IMR-90 (cell line): ENCODE measurements around the gene CPNE4. TPM values are rescaled to one million over a fixed set of nuclear protein-coding genes. Genes with fewer than 3 reads are reported as not detected.

Experiments
- ATAC-seq: fragments of 200-7000 bp; cut with Tn5 transposase; 2 replicates; pipeline ENCODE4 v1.9.1; 2020; ENCODE audit warnings: low read depth, mild to moderate bottlenecking, moderate library complexity
- BruUV-seq: library from RNA; stranded (reverse); fragments of 400-500 nt; replicated peaks from 2 replicates; lab custom pipeline; 2021; lab: Mats Ljungman, UMichigan
- CTCF ChIA-PET: fragments of 300-600 bp; formaldehyde crosslinking; extraction: SDS; loops from one replicate; lab custom pipeline; 2021; ENCODE audit warnings: antibody characterized with exemption; lab: Yijun Ruan, JAX
- POLR2A ChIA-PET: fragments of 300-600 bp; sonication (Branson Sonifier 250); formaldehyde crosslinking; loops from one replicate; lab custom pipeline; 2022; ENCODE audit warnings: antibody characterized with exemption; ENCODE audit not compliant: unreplicated experiment; lab: Charles Lee
- DNase-seq: peaks from one replicate; pipeline ENCODE4 v3.0.0; 2013
- H2AFZ ChIP-seq: replicated peaks from 2 replicates; pipeline ENCODE3; 2013; ENCODE audit warnings: low read length, mild to moderate bottlenecking; ENCODE audit not compliant: poor library complexity
- H2AK5ac ChIP-seq: 2 replicates; pipeline ENCODE4 v1.6.1; 2013; ENCODE audit warnings: low read depth, low read length, inconsistent platforms
- H2AK9ac ChIP-seq: replicated peaks from 2 replicates; pipeline ENCODE3; 2013; ENCODE audit warnings: mild to moderate bottlenecking, low read depth, low read length, moderate library complexity; ENCODE audit not compliant: poor library complexity
- H2BK120ac ChIP-seq: 2 replicates; pipeline ENCODE4 v1.6.1; 2013; ENCODE audit warnings: low read depth, low read length, inconsistent platforms
- H2BK15ac ChIP-seq: 3 replicates; pipeline ENCODE4 v1.6.1; 2013; ENCODE audit warnings: low read depth, low read length, inconsistent platforms
- H2BK20ac ChIP-seq: 2 replicates; pipeline ENCODE4 v1.6.1; 2013; ENCODE audit warnings: low read depth, mild to moderate bottlenecking, inconsistent platforms, low read length, moderate library complexity
- H2BK5ac ChIP-seq: 2 replicates; pipeline ENCODE4 v1.6.1; 2013; ENCODE audit warnings: mild to moderate bottlenecking, low read depth, low read length, inconsistent platforms; ENCODE audit not compliant: poor library complexity, severe bottlenecking
- H3K14ac ChIP-seq: replicated peaks from 2 replicates; pipeline ENCODE4 v1.6.1; 2013; ENCODE audit warnings: low read depth, low read length, inconsistent platforms
- H3K18ac ChIP-seq: 2 replicates; pipeline ENCODE4 v1.6.1; 2013; ENCODE audit warnings: low read depth, low read length, control low read depth
- H3K23ac ChIP-seq: 2 replicates; pipeline ENCODE4 v1.6.1; 2013; ENCODE audit warnings: low read depth, low read length, inconsistent platforms
- H3K27ac ChIP-seq: 2 replicates; pipeline ENCODE4 v1.5.1; 2013; ENCODE audit warnings: mild to moderate bottlenecking, control low read depth, low read length; ENCODE audit not compliant: insufficient read depth
- H3K27me3 ChIP-seq: 2 replicates; pipeline ENCODE4 v1.6.1; 2013; ENCODE audit warnings: low read length; ENCODE audit not compliant: control insufficient read depth, insufficient read depth
- H3K36me3 ChIP-seq: 2 replicates; pipeline ENCODE4 v1.6.1; 2013; ENCODE audit warnings: low read length, mixed read lengths; ENCODE audit not compliant: control insufficient read depth, insufficient read depth
- H3K4ac ChIP-seq: 2 replicates; pipeline ENCODE4 v1.6.1; 2013; ENCODE audit warnings: low read depth, low read length, inconsistent platforms
- H3K4me1 ChIP-seq: 2 replicates; pipeline ENCODE4 v1.6.1; 2013; ENCODE audit warnings: low read length, mixed read lengths; ENCODE audit not compliant: control insufficient read depth, insufficient read depth
- H3K4me2 ChIP-seq: 2 replicates; pipeline ENCODE4 v1.6.1; 2013; ENCODE audit warnings: low read depth, mild to moderate bottlenecking, control low read depth, low read length, moderate library complexity
- H3K4me3 ChIP-seq: 2 replicates; pipeline ENCODE4 v1.5.1; 2013; ENCODE audit warnings: low read depth, mild to moderate bottlenecking, control low read depth, low read length, moderate library complexity; ENCODE audit not compliant: insufficient read depth
- H3K56ac ChIP-seq: 2 replicates; pipeline ENCODE4 v1.6.1; 2013; ENCODE audit warnings: low read length, inconsistent platforms; ENCODE audit not compliant: insufficient read depth; ENCODE audit errors: extremely low read depth
- H3K79me1 ChIP-seq, 2 experiments: 2 replicates each; pipeline ENCODE4 v1.6.1; 2013; ENCODE audit warnings: low read length in 2 of 2, inconsistent platforms in 1 of 2, low read depth in 1 of 2
- H3K9ac ChIP-seq: 2 replicates; pipeline ENCODE4 v1.6.1; 2013; ENCODE audit warnings: low read depth, low read length, control low read depth
- H3K9me1 ChIP-seq: 2 replicates; pipeline ENCODE4 v1.6.1; 2013; ENCODE audit warnings: low read length, inconsistent platforms; ENCODE audit not compliant: insufficient read depth
- H3K9me3 ChIP-seq: 2 replicates; pipeline ENCODE4 v1.6.1; 2013; ENCODE audit warnings: low read length; ENCODE audit not compliant: control insufficient read depth, insufficient read depth
- H4K20me1 ChIP-seq: 2 replicates; pipeline ENCODE4 v1.6.1; 2013; ENCODE audit warnings: low read length, inconsistent platforms; ENCODE audit not compliant: insufficient read depth
- H4K5ac ChIP-seq: 2 replicates; pipeline ENCODE4 v1.6.1; 2013; ENCODE audit warnings: mild to moderate bottlenecking, low read depth, low read length, control low read depth
- H4K8ac ChIP-seq, 2 experiments: 2 replicates each; pipeline ENCODE4 v1.6.1; 2013; ENCODE audit warnings: low read depth in 2 of 2, low read length in 2 of 2, control low read depth in 1 of 2, inconsistent platforms in 1 of 2
- H4K91ac ChIP-seq: 2 replicates; pipeline ENCODE4 v1.6.1; 2013; ENCODE audit warnings: low read depth, low read length, inconsistent platforms; ENCODE audit not compliant: insufficient read depth
- CEBPB ChIP-seq: IDR thresholded peaks from 2 replicates; pipeline ENCODE4 v1.6.1; 2012; ENCODE audit warnings: low read depth, low read length, improper control_type of control experiment
- FOS ChIP-seq: fragments of 150-350 bp; IDR thresholded peaks from 2 replicates; pipeline ENCODE4 v1.6.1; 2016; ENCODE audit warnings: low read depth, low read length
- WGBS, 2 experiments: methylation state at CpG; one replicate each; pipeline versions ENCODE4 v1.1.5 to v1.1.7; 2013; ENCODE audit warnings: missing lambda C conversion rate in 2 of 2; ENCODE audit not compliant: insufficient read length in 1 of 2; ENCODE audit errors: extremely low coverage in 2 of 2; 5-methylcytosine and 5-hydroxymethylcytosine counted together
- dilution Hi-C: fragments of 300-500 bp; cut with HindIII; formaldehyde crosslinking; loops from one replicate; pipeline ENCODE4 v1.14.3; 2018; ENCODE audit warnings: low sequenced_read_pairs; ENCODE audit not compliant: unreplicated experiment
- in situ Hi-C: fragments of 300-500 bp; cut with MboI; formaldehyde crosslinking; loops from 3 replicates; pipeline ENCODE4 v1.14.3; 2019; ENCODE audit warnings: low sequenced_read_pairs, inconsistent platforms, mixed read lengths
- intact Hi-C: fragments of 100-400 bp; cut with micrococcal nuclease; formaldehyde crosslinking; loops from 2 replicates; pipeline ENCODE4 v1.10.0; 2022
- polyA plus RNA-seq, 3 experiments: library from polyadenylated mRNA; depleted of rRNA; stranded (reverse); fragments of >200 nt; gene quantifications; 2 replicates each; pipeline ENCODE4 v1.2.3, GENCODE V29; 2012; ENCODE audit warnings: low replicate concordance in 1 of 3
- total RNA-seq: library from RNA; depleted of rRNA; stranded (reverse); fragments of >200 nt; gene quantifications from 2 replicates; pipeline ENCODE4 v1.2.3, GENCODE V29; 2012

Gene CPNE4
- total and polyA plus RNA-seq, 2 of the 4 experiments (the other 2 are of a cell fraction) = not detected

DNA sequence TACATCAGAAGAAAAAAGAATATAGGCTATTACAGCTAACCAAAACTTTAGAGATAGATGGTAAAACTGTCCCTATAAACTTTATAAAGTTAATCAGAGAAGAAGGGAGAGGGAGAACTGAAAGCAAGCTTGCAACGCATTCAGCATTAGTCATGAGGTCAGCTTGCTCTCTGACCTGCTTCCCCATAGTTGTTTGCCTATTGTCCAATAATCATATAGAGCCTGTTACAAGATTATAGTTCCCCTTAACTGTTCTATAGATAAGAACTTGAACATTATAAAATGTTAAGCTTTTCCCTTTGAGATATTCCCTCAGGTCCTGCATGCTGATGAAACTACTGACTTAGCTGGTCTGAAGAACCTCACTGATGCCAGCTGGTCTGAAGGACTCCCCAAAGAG is 74.5 kb downstream of the CPNE4 start:
- TF ChIP-seq CEBPB = peak; percentile 33; the same call in 1 of the 2 replicates
- no peak for TF ChIP-seq FOS
- in situ Hi-C loops (no loop called here), dilution Hi-C loops (no loop called here), intact Hi-C loops (no loop called here)
- Histone ChIP-seq H4K8ac (no peak overlapping the region), H4K20me1 (no peaks in the 10 kb centered on the region), H3K4me2 (no peak overlapping the region), H3K36me3 (no peaks in the 10 kb centered on the region), H3K14ac (no peak overlapping the region), H3K27me3 (no peaks in the 10 kb centered on the region), H3K4me1 (no peaks in the 10 kb centered on the region), H3K79me1 (no peaks in the 10 kb centered on the region), H3K4me3 (no peak overlapping the region), H4K91ac (no peak overlapping the region), H3K9ac (no peak overlapping the region), H2BK5ac (no peak overlapping the region), H3K9me1 (no peaks in the 10 kb centered on the region), H2BK120ac (no peak overlapping the region), H3K9me3 (no peaks in the 10 kb centered on the region), H3K23ac (no peak overlapping the region), H2AK9ac (no peak overlapping the region), H2BK15ac (no peak overlapping the region), H3K56ac (no peak overlapping the region), H3K4ac (no peak overlapping the region), H2AFZ (no peak overlapping the region), H2AK5ac (no peak overlapping the region), H3K18ac (no peak overlapping the region), H2BK20ac (no peak overlapping the region), H3K27ac (no peak overlapping the region), H4K5ac (no peak overlapping the region)
- POLR2A ChIA-PET = no interaction called here
- DNase-seq (peak; percentile 15), ATAC-seq (peak; percentile 40; the same call in 1 of the 2 replicates)
- no CpG with 5 or more reads among the region's 1 CpG for WGBS, 2 experiments
- CTCF ChIA-PET = no interaction called here
- no TSS peak for BruUV-seq
